Breast epithelium (tissue), 4 donors: ENCODE data around the gene C9orf72. TPM values are rescaled to one million over a fixed set of nuclear protein-coding genes. Genes with fewer than 3 reads are reported as not detected.

ENCODE experiments used
- DNase-seq, 2 donors: peaks; one replicate each; pipeline ENCODE4 v3.0.0-alpha.2; 2019; ENCODE audit warnings: low spot score in 2 of 2
- H3K27ac ChIP-seq, 2 donors: fragments of 200-600 bp; sonication (generic) in 1 of 2; one replicate each; pipeline ENCODE4 v1.5.1; 2016 to 2019; ENCODE audit warnings: mild to moderate bottlenecking in 1 of 2
- H3K27me3 ChIP-seq, 2 donors: fragments of 200-600 bp; sonication (generic) in 1 of 2; one replicate each; pipeline versions ENCODE4 v1.5.1 to v1.6.0; 2017 to 2019; ENCODE audit warnings: control low read depth in 1 of 2, mild to moderate bottlenecking in 1 of 2
- H3K36me3 ChIP-seq: fragments of 200-600 bp; one replicate; pipeline ENCODE4 v1.5.1; 2019
- H3K4me1 ChIP-seq, 2 donors: fragments of 200-600 bp; sonication (generic); one replicate each; pipeline ENCODE4 v1.5.1; 2016 to 2019; ENCODE audit warnings: control low read depth in 1 of 2
- H3K4me3 ChIP-seq, 3 donors: fragments of 200-600 bp; sonication (generic); 1 replicate in 2 of 3; 2 replicates in 1 of 3; pipeline ENCODE4 v1.5.1; 2016 to 2019; ENCODE audit warnings: mild to moderate bottlenecking in 3 of 3, moderate library complexity in 2 of 3
- H3K9me3 ChIP-seq, 2 donors: fragments of 200-600 bp; sonication (generic) in 1 of 2; one replicate each; pipeline ENCODE4 v1.5.1; 2016 to 2019; ENCODE audit warnings: control low read depth in 1 of 2
- POLR2A ChIP-seq: fragments of 450-650 bp; IDR thresholded peaks from one replicate; pipeline ENCODE4 v1.6.1; 2016; ENCODE audit warnings: antibody characterized with exemption, mild to moderate bottlenecking, moderate library complexity
- POLR2AphosphoS5 ChIP-seq, 3 donors: sonication (generic); formaldehyde crosslinking; IDR thresholded peaks; one replicate each; pipeline ENCODE4 v1.6.1; 2017; ENCODE audit warnings: antibody characterized with exemption in 3 of 3
- intact Hi-C: fragments of 100-400 bp; cut with DNase I; formaldehyde crosslinking; loops from one replicate; pipeline ENCODE4 v1.15.1; 2023; ENCODE audit warnings: low total_unique reads
- total RNA-seq, 3 donors: library from RNA; depleted of rRNA; stranded (reverse); fragments of >200 nt; gene quantifications; one replicate each; pipeline ENCODE4 v1.1.0, GENCODE V29; 2016
- TF ChIP-seq, protein P1 (sequence below), 3 donors: fragments of 450-650 bp; IDR thresholded peaks; one replicate each; pipeline ENCODE4 v1.5.1; 2016 to 2017; ENCODE audit warnings: antibody characterized with exemption in 3 of 3, mild to moderate bottlenecking in 3 of 3, moderate library complexity in 3 of 3

The C9orf72 gene
- total RNA-seq, 3 donors from 2014 or later = 20.8 to 43.9 (median 27.2) TPM

DNA sequence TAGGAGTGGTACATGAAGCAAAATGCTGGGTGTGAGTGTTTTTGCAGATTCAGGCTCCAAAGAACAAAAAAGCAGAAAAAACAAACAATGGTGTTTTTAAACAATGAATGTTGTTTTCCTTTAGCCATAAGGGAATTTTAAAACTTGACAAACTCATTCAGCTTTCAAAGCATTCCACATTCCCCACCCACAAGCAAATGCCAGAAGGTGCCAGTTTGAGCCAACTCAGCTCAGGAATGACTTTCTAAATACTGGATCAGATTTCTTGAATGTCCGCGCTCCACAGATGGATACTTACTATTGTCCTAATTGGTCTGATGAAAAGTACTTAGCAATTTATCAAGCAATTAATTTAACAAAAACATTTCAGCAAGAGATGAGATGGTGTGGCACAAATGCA, 30.8 kb downstream of the C9orf72 start:
- Histone ChIP-seq H3K4me3 (no peak overlapping the region), H3K27ac (peak overlapping the region in 1 of 2 donors; percentile 94), H3K36me3 (no peaks in the 10 kb centered on the region), H3K4me1 (peaks cover 3 to 35% of the 10 kb centered on the region in 2 donors), H3K9me3 (no peaks in the 10 kb centered on the region), H3K27me3 (no peaks in the 10 kb centered on the region)
- intact Hi-C loops = loop anchor here (10.0 kb wide), 1 partner anchor 208 kb away; no protein-coding TSS in a partner anchor
- DNase-seq = peak in 1 of 2 donors; percentile 52
- TF ChIP-seq POLR2A (no peak), POLR2AphosphoS5 (IDR thresholded peaks at IDR 0.05) (no peak)
- TF ChIP-seq, protein P1, sequence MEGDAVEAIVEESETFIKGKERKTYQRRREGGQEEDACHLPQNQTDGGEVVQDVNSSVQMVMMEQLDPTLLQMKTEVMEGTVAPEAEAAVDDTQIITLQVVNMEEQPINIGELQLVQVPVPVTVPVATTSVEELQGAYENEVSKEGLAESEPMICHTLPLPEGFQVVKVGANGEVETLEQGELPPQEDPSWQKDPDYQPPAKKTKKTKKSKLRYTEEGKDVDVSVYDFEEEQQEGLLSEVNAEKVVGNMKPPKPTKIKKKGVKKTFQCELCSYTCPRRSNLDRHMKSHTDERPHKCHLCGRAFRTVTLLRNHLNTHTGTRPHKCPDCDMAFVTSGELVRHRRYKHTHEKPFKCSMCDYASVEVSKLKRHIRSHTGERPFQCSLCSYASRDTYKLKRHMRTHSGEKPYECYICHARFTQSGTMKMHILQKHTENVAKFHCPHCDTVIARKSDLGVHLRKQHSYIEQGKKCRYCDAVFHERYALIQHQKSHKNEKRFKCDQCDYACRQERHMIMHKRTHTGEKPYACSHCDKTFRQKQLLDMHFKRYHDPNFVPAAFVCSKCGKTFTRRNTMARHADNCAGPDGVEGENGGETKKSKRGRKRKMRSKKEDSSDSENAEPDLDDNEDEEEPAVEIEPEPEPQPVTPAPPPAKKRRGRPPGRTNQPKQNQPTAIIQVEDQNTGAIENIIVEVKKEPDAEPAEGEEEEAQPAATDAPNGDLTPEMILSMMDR (IDR thresholded peaks at IDR 0.05) = no peak

DNA sequence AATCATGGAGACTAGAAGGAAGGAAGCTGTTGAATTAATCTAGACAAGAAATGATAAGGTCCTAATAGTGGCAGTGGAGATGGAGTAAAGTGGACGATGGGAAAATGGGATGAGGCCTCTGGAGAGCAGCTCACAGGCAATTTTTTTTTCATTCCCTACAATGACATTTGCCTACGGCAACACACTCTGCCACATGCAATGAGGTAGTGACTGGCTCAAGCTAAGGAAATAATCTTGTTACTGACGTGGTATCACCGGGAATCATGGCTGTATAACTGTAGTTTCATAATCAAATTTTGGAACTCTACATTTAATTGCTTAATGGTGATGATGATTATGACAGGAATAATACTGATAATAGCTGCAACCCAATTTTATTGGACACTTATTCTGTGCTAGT, 31.5 kb downstream of the C9orf72 start:
- Histone ChIP-seq H3K4me1 (peaks cover 3 to 30% of the 10 kb centered on the region in 2 donors), H3K27ac (peak overlapping the region in 1 of 2 donors; percentile 94), H3K36me3 (no peaks in the 10 kb centered on the region), H3K9me3 (no peaks in the 10 kb centered on the region), H3K4me3 (no peak overlapping the region), H3K27me3 (no peaks in the 10 kb centered on the region)
- no peak for DNase-seq
- intact Hi-C loops = loop anchor here (10.0 kb wide), 1 partner anchor 207 kb away; no protein-coding TSS in a partner anchor
- TF ChIP-seq POLR2A = no peak
- TF ChIP-seq POLR2AphosphoS5 (IDR thresholded peaks at IDR 0.05) = no peak
- TF ChIP-seq, protein P1 (IDR thresholded peaks at IDR 0.05) = no peak

DNA sequence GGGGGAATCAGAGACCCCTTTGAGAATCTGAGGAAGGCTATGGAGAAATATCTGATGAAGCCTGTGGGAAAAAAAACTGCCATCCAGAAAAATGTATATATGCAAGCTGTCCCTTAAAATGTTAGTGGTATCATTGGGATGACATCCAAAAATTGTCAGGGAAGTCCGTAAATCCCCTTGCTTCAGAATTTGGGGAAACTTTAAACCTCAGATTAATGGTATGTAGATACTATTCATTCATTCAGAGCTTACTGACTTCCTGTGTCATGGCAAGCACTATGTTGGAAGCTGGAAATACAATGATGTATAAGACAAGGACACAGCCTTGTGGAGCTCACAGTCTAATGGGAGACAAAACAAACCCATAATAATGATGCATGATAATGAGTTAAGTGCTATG, 32.8 kb downstream of the C9orf72 start:
- peak overlapping the region; percentile 91 to 94 for H3K27ac ChIP-seq
- no peaks in the 10 kb centered on the region for H3K9me3 ChIP-seq
- H3K36me3 ChIP-seq = no peaks in the 10 kb centered on the region
- no peaks in the 10 kb centered on the region for H3K27me3 ChIP-seq
- TF ChIP-seq POLR2AphosphoS5 (IDR thresholded peaks at IDR 0.05) (no peak), POLR2A (no peak)
- TF ChIP-seq, protein P1 (IDR thresholded peaks at IDR 0.05) = no peak
- intact Hi-C loops = loop anchor here (10.0 kb wide), 1 partner anchor 206 kb away; no protein-coding TSS in a partner anchor
- H3K4me1 ChIP-seq = peaks cover 3 to 35% of the 10 kb centered on the region in 2 donors
- H3K4me3 ChIP-seq = no peak overlapping the region
- no peak for DNase-seq

DNA sequence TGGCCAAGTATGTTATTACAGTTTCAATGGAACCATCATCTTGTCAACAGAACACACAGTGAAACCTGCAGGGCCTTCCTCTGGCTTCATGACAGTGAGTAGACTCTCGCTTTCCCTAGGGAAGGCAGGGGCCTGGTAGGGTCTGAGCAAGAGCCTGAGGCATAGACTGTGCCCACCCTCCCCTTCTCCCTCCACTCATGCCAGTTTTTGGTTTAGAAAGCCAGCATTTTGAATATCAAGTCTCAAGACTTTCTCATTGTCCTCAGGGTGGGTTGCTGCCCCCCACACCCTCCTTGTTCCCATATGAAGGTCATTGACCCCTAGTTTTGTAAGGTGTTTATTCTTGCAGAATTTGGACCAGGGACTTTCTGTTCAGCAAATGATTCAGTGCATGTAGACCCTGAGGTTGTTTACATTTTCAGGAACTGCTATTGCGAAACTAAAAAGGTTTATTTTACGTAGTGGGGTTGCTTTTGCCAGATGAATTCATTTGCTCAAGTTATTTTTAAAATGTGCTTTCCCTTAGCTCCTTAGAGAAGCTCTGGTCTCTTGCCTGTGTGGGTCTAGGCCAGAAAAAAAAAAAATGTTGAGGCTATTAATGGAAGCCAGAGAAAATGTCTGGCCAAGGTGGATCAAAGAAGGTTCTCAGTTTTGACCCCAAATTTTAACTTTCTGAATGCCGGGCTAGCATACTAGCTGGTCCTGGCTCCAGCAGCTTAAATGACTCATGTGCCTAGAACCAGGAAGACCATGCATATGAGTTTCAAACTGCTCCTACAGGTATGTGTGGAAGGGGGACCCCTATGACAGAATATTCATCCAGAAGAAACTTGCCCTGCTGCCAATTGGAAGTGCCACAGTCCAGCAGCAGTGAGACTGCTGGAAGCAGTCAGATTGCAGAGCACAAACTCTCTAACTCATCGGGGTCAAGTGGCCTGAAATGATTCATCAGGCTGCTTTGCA, 33.5 kb downstream of the C9orf72 start:
- Histone ChIP-seq H3K27ac (peak overlapping the region; percentile 91 to 94), H3K9me3 (no peaks in the 10 kb centered on the region), H3K4me1 (peaks cover 3 to 35% of the 10 kb centered on the region in 2 donors), H3K4me3 (peak overlapping the region in 1 of 3 donors; percentile 12), H3K36me3 (no peaks in the 10 kb centered on the region), H3K27me3 (no peaks in the 10 kb centered on the region)
- TF ChIP-seq POLR2A (no peak), POLR2AphosphoS5 (IDR thresholded peaks at IDR 0.05) (peak; percentile 39 to 88 (median 74))
- TF ChIP-seq, protein P1 (IDR thresholded peaks at IDR 0.05) = no peak
- DNase-seq = peak in 1 of 2 donors; percentile 39
- intact Hi-C loops = loop anchor here (5.0 to 10.0 kb wide), 3 partner anchors 95 to 582 kb away; partner anchors contain the start of gene IFT74

DNA sequence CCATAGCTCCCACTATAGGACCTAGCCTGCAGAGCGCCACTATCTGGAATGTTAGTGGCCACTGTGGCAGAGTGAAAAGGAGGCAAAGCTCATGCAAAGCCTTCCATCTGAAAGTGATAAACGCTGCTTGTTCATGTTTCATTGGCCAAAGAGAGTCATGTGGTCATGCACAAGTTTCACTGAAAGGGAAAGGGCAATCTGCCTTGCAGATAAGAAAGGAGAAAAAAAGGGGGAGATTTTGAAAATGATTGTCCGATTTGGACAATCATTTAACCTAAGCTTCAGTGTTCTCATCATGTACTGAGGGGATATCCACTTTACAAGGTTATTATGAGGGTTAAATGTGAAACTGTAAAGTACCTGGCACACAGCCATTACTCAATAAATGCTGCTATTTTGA, 34.6 kb downstream of the C9orf72 start:
- H3K27ac ChIP-seq = peak overlapping the region; percentile 91 to 94
- intact Hi-C loops = loop anchor here (5.0 to 10.0 kb wide), 2 partner anchors 94 to 581 kb away; partner anchors contain the start of gene IFT74
- no peak for DNase-seq
- TF ChIP-seq, protein P1 (IDR thresholded peaks at IDR 0.05) = no peak
- TF ChIP-seq POLR2AphosphoS5 (IDR thresholded peaks at IDR 0.05) (no peak), POLR2A (no peak)
- no peaks in the 10 kb centered on the region for H3K36me3 ChIP-seq
- no peaks in the 10 kb centered on the region for H3K9me3 ChIP-seq
- peaks cover 3 to 35% of the 10 kb centered on the region in 2 donors for H3K4me1 ChIP-seq
- no peaks in the 10 kb centered on the region for H3K27me3 ChIP-seq
- no peak overlapping the region for H3K4me3 ChIP-seq
